Chondrocyte (in vitro differentiated cells): Measurements from ENCODE around the gene KMT2A. TPM values are rescaled to one million over a fixed set of nuclear protein-coding genes. Genes with fewer than 3 reads are reported as not detected.

ENCODE experiments used
- DNase-seq: peaks from one replicate; pipeline ENCODE4 v3.0.0; 2021; ENCODE audit warnings: mixed read lengths, low spot score
- H3K27ac Mint-ChIP-seq: one replicate; pipeline ENCODE4 v1.8.0; 2021; ENCODE audit warnings: mild to moderate bottlenecking, moderate library complexity, mixed read lengths; ENCODE audit not compliant: unreplicated experiment
- H3K27me3 Mint-ChIP-seq: 2 replicates; pipeline ENCODE4 v1.8.0; 2021; ENCODE audit warnings: low read depth, mixed read lengths
- H3K36me3 Mint-ChIP-seq: 2 replicates; pipeline ENCODE4 v1.8.0; 2021; ENCODE audit warnings: low read depth, mixed read lengths
- H3K4me1 Mint-ChIP-seq: 2 replicates; pipeline ENCODE4 v1.8.0; 2021; ENCODE audit warnings: low read depth, mild to moderate bottlenecking, mixed read lengths
- H3K4me3 Mint-ChIP-seq: one replicate; pipeline ENCODE4 v1.8.0; 2021; ENCODE audit warnings: mild to moderate bottlenecking, moderate library complexity, mixed read lengths; ENCODE audit not compliant: unreplicated experiment
- H3K9me3 Mint-ChIP-seq: 2 replicates; pipeline ENCODE4 v1.8.0; 2021; ENCODE audit warnings: low read depth, mixed read lengths
- total RNA-seq: library from RNA; stranded (reverse); gene quantifications from 3 replicates; pipeline ENCODE4 v1.2.1, GENCODE V29; 2021
- TF ChIP-seq, protein P1 (sequence below): fragments of 200-600 bp; sonication (generic); IDR thresholded peaks from 2 replicates; pipeline ENCODE4 v1.5.0; 2021; ENCODE audit warnings: antibody characterized with exemption, mild to moderate bottlenecking, moderate library complexity

Gene KMT2A
- total RNA-seq, 1 donor from 2014 or later, result 40.3 TPM

DNA sequence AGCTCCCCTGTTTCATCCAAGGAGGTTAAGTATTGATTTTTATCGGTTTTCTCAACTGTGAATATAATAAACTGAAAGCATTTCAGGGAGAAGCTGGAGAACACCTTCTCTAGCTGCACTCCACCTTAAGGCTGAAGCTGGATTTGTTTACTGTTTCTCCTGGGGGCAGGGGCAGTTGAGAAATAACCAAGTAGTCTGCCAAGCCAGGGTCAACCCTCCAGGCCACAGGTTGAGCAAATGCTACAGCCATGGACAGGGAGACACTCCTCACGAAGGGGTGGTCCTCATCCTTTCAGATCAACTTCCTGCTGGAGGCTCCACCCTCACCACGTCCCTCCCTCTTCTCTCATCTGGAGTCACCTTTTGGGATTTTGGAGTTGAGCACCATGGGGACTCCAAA is 90.8 kb downstream of the KMT2A start, which contains the start of gene TTC36:
TSS of gene TTC36 (plus strand) at position 366 of the 400 bp plus-strand sequence. CDS start at position 387, 21 bp downstream.
- TF ChIP-seq, protein P1, sequence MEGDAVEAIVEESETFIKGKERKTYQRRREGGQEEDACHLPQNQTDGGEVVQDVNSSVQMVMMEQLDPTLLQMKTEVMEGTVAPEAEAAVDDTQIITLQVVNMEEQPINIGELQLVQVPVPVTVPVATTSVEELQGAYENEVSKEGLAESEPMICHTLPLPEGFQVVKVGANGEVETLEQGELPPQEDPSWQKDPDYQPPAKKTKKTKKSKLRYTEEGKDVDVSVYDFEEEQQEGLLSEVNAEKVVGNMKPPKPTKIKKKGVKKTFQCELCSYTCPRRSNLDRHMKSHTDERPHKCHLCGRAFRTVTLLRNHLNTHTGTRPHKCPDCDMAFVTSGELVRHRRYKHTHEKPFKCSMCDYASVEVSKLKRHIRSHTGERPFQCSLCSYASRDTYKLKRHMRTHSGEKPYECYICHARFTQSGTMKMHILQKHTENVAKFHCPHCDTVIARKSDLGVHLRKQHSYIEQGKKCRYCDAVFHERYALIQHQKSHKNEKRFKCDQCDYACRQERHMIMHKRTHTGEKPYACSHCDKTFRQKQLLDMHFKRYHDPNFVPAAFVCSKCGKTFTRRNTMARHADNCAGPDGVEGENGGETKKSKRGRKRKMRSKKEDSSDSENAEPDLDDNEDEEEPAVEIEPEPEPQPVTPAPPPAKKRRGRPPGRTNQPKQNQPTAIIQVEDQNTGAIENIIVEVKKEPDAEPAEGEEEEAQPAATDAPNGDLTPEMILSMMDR, result no peak
- H3K27me3 Mint-ChIP-seq, result no peaks in the 10 kb centered on the region
- DNase-seq, result no peak
- peaks cover 11% of the 10 kb centered on the region for H3K36me3 Mint-ChIP-seq
- no peak within 1 kb of the TSS for H3K4me3 Mint-ChIP-seq
- no peak within 1 kb of the TSS for H3K27ac Mint-ChIP-seq
- peaks cover 24% of the 10 kb centered on the region for H3K4me1 Mint-ChIP-seq
- H3K9me3 Mint-ChIP-seq, result no peaks in the 10 kb centered on the region

DNA sequence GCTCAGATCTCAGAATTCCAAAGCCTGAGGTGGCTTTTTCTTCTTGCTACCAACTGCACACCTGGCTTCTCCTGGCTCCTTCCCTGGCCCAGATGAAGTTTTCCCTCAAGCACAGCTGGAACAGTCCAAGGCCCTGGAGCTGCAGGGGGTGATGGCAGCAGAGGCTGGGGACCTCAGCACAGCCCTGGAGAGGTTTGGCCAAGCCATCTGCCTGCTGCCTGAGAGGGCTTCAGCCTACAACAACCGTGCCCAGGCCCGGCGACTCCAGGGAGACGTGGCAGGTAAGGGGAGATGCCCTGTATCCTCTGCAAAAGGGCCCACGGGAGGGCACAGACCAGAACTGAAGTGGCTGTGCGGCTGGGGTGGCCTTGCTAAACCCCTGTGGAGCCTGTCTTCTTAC is 92.2 kb downstream of the KMT2A start:
- Mint-ChIP-seq H3K27ac (no peak overlapping the region), H3K9me3 (no peaks in the 10 kb centered on the region), H3K4me3 (no peak overlapping the region), H3K36me3 (peaks cover 8% of the 10 kb centered on the region), H3K27me3 (no peaks in the 10 kb centered on the region), H3K4me1 (peaks cover 24% of the 10 kb centered on the region)
- TF ChIP-seq, protein P1, result no peak
- no peak for DNase-seq

DNA sequence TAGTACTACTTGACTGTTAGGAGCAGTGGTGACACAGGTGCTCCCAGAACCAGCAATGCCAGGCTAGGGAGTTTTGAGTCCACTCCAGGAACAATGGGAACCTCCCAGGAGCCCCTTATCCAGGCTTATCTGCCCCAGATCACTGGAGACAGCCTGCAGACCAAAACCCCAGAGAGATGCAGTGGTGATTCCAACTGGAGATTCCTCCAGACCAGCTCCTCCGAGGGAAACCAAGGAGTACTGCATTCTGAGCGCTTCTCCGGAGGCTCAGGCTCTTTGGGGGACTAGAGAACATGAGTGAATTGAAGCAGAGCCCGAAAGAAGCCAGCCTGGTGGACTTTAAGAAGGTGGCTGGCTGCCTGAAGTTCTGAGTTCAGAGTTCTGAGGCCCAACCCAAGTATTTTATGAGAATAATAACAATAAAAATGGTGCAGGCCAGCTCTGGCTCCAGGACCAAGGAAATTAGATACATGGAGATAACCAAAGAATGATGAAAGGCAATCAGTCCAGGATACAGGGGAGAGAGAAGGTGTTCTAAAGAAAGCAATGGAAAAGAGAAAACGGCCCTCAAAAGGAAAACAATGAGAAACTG is 93.4 kb downstream of the KMT2A start:
- H3K27me3 Mint-ChIP-seq, result no peaks in the 10 kb centered on the region
- peaks cover 24% of the 10 kb centered on the region for H3K4me1 Mint-ChIP-seq
- TF ChIP-seq, protein P1, result no peak
- H3K9me3 Mint-ChIP-seq, result no peaks in the 10 kb centered on the region
- H3K4me3 Mint-ChIP-seq, result peak overlapping the region; percentile 69
- DNase-seq, result no peak
- H3K36me3 Mint-ChIP-seq, result peaks cover 4% of the 10 kb centered on the region
- H3K27ac Mint-ChIP-seq, result peak overlapping the region; percentile 1

DNA sequence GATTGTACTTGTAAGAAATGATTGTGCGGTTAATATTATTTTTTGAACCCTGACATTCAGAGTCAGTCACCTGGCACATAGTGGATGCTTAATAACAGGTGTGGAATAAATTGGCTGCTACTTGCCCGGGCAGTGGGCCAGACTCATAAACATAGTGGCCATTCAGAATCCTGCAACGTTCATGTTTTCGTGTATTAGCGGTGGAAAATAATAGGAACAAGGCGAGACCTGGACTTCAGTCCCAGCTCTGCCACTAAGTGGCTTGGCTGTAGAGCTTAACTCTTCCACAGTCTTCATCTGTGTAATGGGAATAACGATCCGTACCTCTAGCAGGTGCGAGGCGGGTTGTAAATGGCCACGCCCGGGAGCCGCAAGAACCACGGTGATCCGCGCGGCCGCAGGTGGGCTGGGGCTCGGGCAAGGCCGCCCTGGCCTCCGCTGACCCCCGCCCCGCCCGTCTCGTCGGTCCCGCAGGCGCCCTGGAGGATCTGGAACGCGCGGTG is 93.9 kb downstream of the KMT2A start:
- H3K27ac Mint-ChIP-seq, result peak overlapping the region; percentile 1
- no peak for DNase-seq
- no peaks in the 10 kb centered on the region for H3K9me3 Mint-ChIP-seq

DNA sequence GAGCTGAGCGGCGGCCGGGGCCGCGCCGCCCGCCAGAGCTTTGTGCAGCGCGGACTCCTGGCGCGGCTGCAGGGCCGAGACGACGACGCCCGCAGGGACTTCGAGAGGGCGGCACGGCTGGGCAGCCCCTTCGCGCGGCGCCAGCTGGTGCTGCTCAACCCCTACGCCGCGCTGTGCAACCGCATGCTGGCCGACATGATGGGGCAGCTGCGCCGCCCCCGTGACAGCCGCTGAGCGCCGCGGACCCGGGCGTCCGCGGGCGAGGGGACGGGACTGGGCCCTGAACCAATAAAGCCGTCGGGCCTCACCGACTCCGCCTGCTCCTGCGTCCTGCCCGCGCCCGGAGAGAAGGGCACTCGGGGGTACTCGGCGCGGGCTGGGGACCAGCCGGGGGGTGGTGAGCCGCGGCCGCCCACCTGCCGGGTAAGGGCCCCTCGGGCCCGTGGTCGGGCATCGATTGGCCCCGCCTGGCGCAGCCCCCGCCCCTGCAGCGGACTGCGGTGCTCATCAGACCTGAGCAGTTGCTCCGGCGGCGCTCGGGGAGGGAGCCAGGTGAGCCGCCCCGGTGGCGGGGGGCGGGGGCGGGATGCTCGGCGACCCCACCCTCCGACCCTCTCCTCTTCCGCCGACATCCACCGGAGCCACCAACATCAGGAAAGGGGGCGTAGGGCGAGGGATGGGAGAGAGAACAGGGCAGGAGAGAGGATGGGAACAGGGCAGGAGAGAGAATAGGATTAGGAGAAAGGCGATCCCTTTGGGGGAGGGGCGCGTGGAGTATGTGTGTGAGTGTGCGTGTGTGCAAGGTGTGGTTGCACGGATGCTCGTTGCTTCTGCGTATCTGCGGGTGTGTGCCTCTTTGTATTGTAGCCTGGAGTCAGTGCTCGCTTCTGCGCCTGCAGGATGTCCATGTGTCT is 94.6 kb downstream of the KMT2A start, which contains the start of gene TMEM25:
TSS of gene TMEM25 (plus strand) at position 510 of the 914 bp plus-strand sequence. CDS start 610 bp downstream, outside the sequence.
- DNase-seq, result no peak
- no peaks in the 10 kb centered on the region for H3K27me3 Mint-ChIP-seq
- peak within 1 kb of the TSS; percentile 92 for H3K4me3 Mint-ChIP-seq
- H3K27ac Mint-ChIP-seq, result peak within 1 kb of the TSS; percentile 42
- H3K4me1 Mint-ChIP-seq, result peaks cover 24% of the 10 kb centered on the region
- H3K36me3 Mint-ChIP-seq, result peaks cover 2% of the 10 kb centered on the region
- TF ChIP-seq, protein P1, result no peak
- H3K9me3 Mint-ChIP-seq, result no peaks in the 10 kb centered on the region

More for the DNA sequence above, 93.9 kb downstream of the KMT2A start:
- TF ChIP-seq, protein P1, result no peak
- Mint-ChIP-seq H3K4me3 (peak overlapping the region; percentile 69), H3K36me3 (peaks cover 2% of the 10 kb centered on the region), H3K4me1 (peaks cover 24% of the 10 kb centered on the region), H3K27me3 (no peaks in the 10 kb centered on the region)
